Breast epithelium (tissue), 4 donors: ENCODE data around the gene PNLIPRP2. TPM values are rescaled to one million over a fixed set of nuclear protein-coding genes. Genes with fewer than 3 reads are reported as not detected.

Source experiments
- DNase-seq, 2 donors: peaks; one replicate each; pipeline ENCODE4 v3.0.0-alpha.2; 2019; ENCODE audit warnings: low spot score in 2 of 2
- H3K27ac ChIP-seq, 2 donors: fragments of 200-600 bp; sonication (generic) in 1 of 2; one replicate each; pipeline ENCODE4 v1.5.1; 2016 to 2019; ENCODE audit warnings: mild to moderate bottlenecking in 1 of 2
- H3K27me3 ChIP-seq, 2 donors: fragments of 200-600 bp; sonication (generic) in 1 of 2; one replicate each; pipeline versions ENCODE4 v1.5.1 to v1.6.0; 2017 to 2019; ENCODE audit warnings: control low read depth in 1 of 2, mild to moderate bottlenecking in 1 of 2
- H3K36me3 ChIP-seq: fragments of 200-600 bp; one replicate; pipeline ENCODE4 v1.5.1; 2019
- H3K4me1 ChIP-seq, 2 donors: fragments of 200-600 bp; sonication (generic); one replicate each; pipeline ENCODE4 v1.5.1; 2016 to 2019; ENCODE audit warnings: control low read depth in 1 of 2
- H3K4me3 ChIP-seq, 3 donors: fragments of 200-600 bp; sonication (generic); 1 replicate in 2 of 3; 2 replicates in 1 of 3; pipeline ENCODE4 v1.5.1; 2016 to 2019; ENCODE audit warnings: mild to moderate bottlenecking in 3 of 3, moderate library complexity in 2 of 3
- H3K9me3 ChIP-seq, 2 donors: fragments of 200-600 bp; sonication (generic) in 1 of 2; one replicate each; pipeline ENCODE4 v1.5.1; 2016 to 2019; ENCODE audit warnings: control low read depth in 1 of 2
- CTCF ChIP-seq, 3 donors: fragments of 450-650 bp; IDR thresholded peaks; one replicate each; pipeline ENCODE4 v1.5.1; 2016 to 2017; ENCODE audit warnings: antibody characterized with exemption in 3 of 3, mild to moderate bottlenecking in 3 of 3, moderate library complexity in 3 of 3
- POLR2A ChIP-seq: fragments of 450-650 bp; IDR thresholded peaks from one replicate; pipeline ENCODE4 v1.6.1; 2016; ENCODE audit warnings: antibody characterized with exemption, mild to moderate bottlenecking, moderate library complexity
- POLR2AphosphoS5 ChIP-seq, 3 donors: sonication (generic); formaldehyde crosslinking; IDR thresholded peaks; one replicate each; pipeline ENCODE4 v1.6.1; 2017; ENCODE audit warnings: antibody characterized with exemption in 3 of 3
- intact Hi-C: fragments of 100-400 bp; cut with DNase I; formaldehyde crosslinking; loops from one replicate; pipeline ENCODE4 v1.15.1; 2023; ENCODE audit warnings: low total_unique reads
- total RNA-seq, 3 donors: library from RNA; depleted of rRNA; stranded (reverse); fragments of >200 nt; gene quantifications; one replicate each; pipeline ENCODE4 v1.1.0, GENCODE V29; 2016

Gene PNLIPRP2
- total RNA-seq, 3 donors from 2014 or later = not detected

DNA sequence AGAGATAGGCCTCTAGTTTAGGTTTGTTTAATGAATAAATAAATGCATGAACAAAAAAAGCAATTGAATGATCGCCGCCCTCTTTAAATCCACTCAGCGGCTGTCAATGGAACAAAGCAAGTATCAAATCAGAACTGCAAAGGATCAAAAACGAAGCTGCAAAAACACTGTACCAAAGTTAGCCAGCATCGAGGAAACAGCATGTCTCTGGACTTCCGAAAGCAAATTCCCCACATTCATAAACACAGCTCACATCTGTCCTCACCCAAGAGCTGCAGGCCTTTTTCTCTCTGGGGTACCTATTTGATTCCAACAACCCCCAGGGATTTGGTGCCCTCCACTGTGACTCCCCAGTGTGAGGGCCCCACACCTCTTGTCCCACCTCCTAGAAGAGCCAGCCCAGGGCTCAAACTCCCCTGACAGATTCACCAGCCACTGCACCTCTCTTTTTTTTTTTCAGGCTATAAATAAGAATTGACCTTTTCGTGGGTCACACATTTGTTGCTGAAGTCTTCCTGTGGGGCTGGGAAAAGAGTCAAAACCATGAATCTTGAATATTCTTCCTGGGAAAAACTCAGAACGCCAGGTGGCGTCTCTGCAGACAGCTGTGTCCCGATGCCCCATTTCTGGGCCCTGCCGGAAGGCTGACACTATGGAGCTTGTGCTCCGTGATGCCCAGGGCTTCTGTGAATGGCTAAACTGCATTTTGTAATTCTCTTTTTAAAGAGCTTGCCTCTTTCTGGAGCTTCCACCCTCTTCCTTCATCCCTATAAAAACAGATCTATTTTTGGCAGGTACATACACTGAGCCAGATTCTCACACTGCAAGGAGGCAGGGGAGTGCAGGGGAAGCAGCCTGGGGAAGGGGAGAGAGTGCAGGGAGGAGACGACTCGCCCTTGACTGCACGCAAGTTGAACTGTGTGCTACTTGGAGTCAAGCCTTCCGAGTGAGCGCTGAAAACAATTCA lies 69.9 kb downstream of the PNLIPRP2 start:
- no peak overlapping the region for H3K4me3 ChIP-seq
- no peak overlapping the region for H3K27ac ChIP-seq
- intact Hi-C loops = loop anchor here (10.0 kb wide), 1 partner anchor 484 kb away; no protein-coding TSS in a partner anchor

DNA sequence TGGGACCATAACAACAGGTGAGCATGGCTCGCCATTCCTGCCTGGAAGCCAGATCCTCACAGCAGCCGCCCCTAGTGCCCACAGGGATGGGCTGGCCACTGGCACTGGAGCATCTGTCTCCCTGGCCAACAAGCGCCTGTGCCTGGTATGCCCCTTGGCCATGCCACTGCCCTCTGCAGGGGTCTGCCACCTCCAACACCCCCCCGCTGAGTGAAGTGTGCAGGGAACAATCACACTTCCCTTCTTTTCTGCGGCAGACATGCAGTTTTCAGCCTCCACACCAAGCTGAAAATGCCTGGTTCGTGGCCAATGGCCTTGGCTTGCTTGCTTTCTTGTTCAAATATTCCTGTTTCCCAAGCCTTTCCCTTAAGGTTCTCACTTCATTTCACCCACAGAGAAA lies 70.9 kb downstream of the PNLIPRP2 start:
- TF ChIP-seq POLR2AphosphoS5 (IDR thresholded peaks at IDR 0.05) = no peak
- no peak for TF ChIP-seq CTCF (IDR thresholded peaks at IDR 0.05)
- no peak for TF ChIP-seq POLR2A
- no peaks in the 10 kb centered on the region for H3K36me3 ChIP-seq
- peaks cover 0 to 7% of the 10 kb centered on the region in 2 donors for H3K4me1 ChIP-seq
- H3K9me3 ChIP-seq = no peaks in the 10 kb centered on the region
- peak overlapping the region in 1 of 2 donors; percentile 32 for H3K27ac ChIP-seq
- intact Hi-C loops = loop anchor here (10.0 kb wide), 1 partner anchor 483 kb away; no protein-coding TSS in a partner anchor
- no peak overlapping the region for H3K4me3 ChIP-seq
- no peak for DNase-seq
- no peaks in the 10 kb centered on the region for H3K27me3 ChIP-seq

More for the DNA sequence above, 69.9 kb downstream of the PNLIPRP2 start:
- DNase-seq = no peak
- peaks cover 0 to 7% of the 10 kb centered on the region in 2 donors for H3K4me1 ChIP-seq
- no peaks in the 10 kb centered on the region for H3K27me3 ChIP-seq
- no peak for TF ChIP-seq POLR2A
- H3K36me3 ChIP-seq = no peaks in the 10 kb centered on the region
- H3K9me3 ChIP-seq = no peaks in the 10 kb centered on the region

GRCh38 chr10:116692225-116692624 lies 71.5 kb downstream of the PNLIPRP2 start:
- Histone ChIP-seq H3K27ac (peak overlapping the region in 1 of 2 donors; percentile 32), H3K27me3 (no peaks in the 10 kb centered on the region), H3K4me1 (peaks cover 0 to 7% of the 10 kb centered on the region in 2 donors), H3K4me3 (no peak overlapping the region), H3K9me3 (no peaks in the 10 kb centered on the region), H3K36me3 (no peaks in the 10 kb centered on the region)
- intact Hi-C loops = loop anchor here (10.0 kb wide), 1 partner anchor 483 kb away; no protein-coding TSS in a partner anchor
- no peak for TF ChIP-seq POLR2AphosphoS5 (IDR thresholded peaks at IDR 0.05)
- no peak for TF ChIP-seq CTCF (IDR thresholded peaks at IDR 0.05)
- no peak for TF ChIP-seq POLR2A
- DNase-seq = no peak

GRCh38 chr10:116694243-116694926 lies 73.6 kb downstream of the PNLIPRP2 start:
- TF ChIP-seq POLR2A (no peak), CTCF (IDR thresholded peaks at IDR 0.05) (no peak), POLR2AphosphoS5 (IDR thresholded peaks at IDR 0.05) (no peak)
- H3K27me3 ChIP-seq = no peaks in the 10 kb centered on the region
- no peak overlapping the region for H3K27ac ChIP-seq
- H3K4me1 ChIP-seq = no peaks in the 10 kb centered on the region
- intact Hi-C loops = loop anchor here (10.0 kb wide), 1 partner anchor 480 kb away; no protein-coding TSS in a partner anchor
- no peak for DNase-seq
- no peak overlapping the region for H3K4me3 ChIP-seq
- H3K36me3 ChIP-seq = no peaks in the 10 kb centered on the region
- H3K9me3 ChIP-seq = no peaks in the 10 kb centered on the region

Other genes starting within 250 kb of the PNLIPRP2 start
- 1 to 10 TPM in 1 of 3 donors, under 1 TPM in 2; 0.29 to 2.4 (median 0.66) TPM for gene PNLIPRP3, start 193.1 kb upstream of the PNLIPRP2 start, total RNA-seq
- not detected for gene PNLIP, start 75.0 kb upstream of the PNLIPRP2 start, total RNA-seq
- gene PNLIPRP1, start 30.0 kb upstream of the PNLIPRP2 start, total RNA-seq = not detected
- gene HSPA12A, start 121.6 kb downstream of the PNLIPRP2 start, total RNA-seq = 10 to 100 TPM; 13.2 to 23.6 (median 14.2) TPM
- gene ENO4, start 228.5 kb downstream of the PNLIPRP2 start, total RNA-seq = 1 to 10 TPM in 1 of 3 donors, under 1 TPM in 2; 0.16 to 1.9 (median 0.66) TPM